Measurements from ENCODE around the gene HOOK1. TPM values are rescaled to one million over a fixed set of nuclear protein-coding genes. Genes with fewer than 3 reads are reported as not detected.

Gene HOOK1
- total and polyA plus RNA-seq, 2 experiments from 2014 or later = 27.4 to 27.6 TPM

DNA sequence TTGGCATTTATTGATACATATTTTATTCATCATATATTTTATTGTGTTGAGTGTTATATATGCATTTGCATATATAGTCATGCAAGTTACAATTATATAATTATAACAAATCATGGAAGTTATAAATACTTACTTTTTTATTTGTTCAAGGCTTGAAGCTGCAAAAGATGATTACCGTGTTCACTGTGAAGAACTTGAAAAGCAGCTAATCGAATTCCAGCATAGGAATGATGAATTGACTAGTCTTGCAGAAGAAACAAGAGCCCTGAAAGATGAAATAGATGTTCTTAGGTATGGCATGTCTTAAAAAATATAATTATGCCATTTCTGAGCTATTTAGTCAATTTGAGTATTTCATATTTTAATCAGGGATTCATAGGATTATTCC lies 32.1 kb downstream of the HOOK1 start:
- no peak for ATAC-seq
- Mint-ChIP-seq H3K4me1 (peaks cover 2% of the 10 kb centered on the region; the same call in 2 of the 3 replicates), H3K9me3 (no peaks in the 10 kb centered on the region), H3K27me3 (ENCODE audit: insufficient read depth, low read depth, poor library complexity) (no peaks in the 10 kb centered on the region), H3K36me3 (ENCODE audit: low read depth) (peaks cover 32% of the 10 kb centered on the region), H3K27ac (no peak overlapping the region), H3K4me3 (no peak overlapping the region)
- H3K4me3 ChIP-seq = no peak overlapping the region
- no peak overlapping the region for H3K27ac ChIP-seq (ENCODE audit: low read depth)
- no peaks in the 10 kb centered on the region for H3K79me2 ChIP-seq (replicated peaks; ENCODE audit: insufficient read depth)
- H3K36me3 ChIP-seq (ENCODE audit: insufficient read depth) = peaks cover 27% of the 10 kb centered on the region
- H3F3A ChIP-seq (replicated peaks; ENCODE audit: low read depth) = no peaks in the 10 kb centered on the region
- H2AFZ ChIP-seq = no peak overlapping the region
- no peaks in the 10 kb centered on the region for H3K27me3 ChIP-seq (ENCODE audit: insufficient read depth)
- H4K20me1 ChIP-seq (replicated peaks; ENCODE audit: insufficient read depth) = no peaks in the 10 kb centered on the region
- DNase-seq (ENCODE audit: low spot score) = no peak
- TF ChIP-seq STAT1 (IDR thresholded peaks at IDR 0.05; ENCODE audit: unreplicated experiment) = no peak
- TF ChIP-seq, protein P1, sequence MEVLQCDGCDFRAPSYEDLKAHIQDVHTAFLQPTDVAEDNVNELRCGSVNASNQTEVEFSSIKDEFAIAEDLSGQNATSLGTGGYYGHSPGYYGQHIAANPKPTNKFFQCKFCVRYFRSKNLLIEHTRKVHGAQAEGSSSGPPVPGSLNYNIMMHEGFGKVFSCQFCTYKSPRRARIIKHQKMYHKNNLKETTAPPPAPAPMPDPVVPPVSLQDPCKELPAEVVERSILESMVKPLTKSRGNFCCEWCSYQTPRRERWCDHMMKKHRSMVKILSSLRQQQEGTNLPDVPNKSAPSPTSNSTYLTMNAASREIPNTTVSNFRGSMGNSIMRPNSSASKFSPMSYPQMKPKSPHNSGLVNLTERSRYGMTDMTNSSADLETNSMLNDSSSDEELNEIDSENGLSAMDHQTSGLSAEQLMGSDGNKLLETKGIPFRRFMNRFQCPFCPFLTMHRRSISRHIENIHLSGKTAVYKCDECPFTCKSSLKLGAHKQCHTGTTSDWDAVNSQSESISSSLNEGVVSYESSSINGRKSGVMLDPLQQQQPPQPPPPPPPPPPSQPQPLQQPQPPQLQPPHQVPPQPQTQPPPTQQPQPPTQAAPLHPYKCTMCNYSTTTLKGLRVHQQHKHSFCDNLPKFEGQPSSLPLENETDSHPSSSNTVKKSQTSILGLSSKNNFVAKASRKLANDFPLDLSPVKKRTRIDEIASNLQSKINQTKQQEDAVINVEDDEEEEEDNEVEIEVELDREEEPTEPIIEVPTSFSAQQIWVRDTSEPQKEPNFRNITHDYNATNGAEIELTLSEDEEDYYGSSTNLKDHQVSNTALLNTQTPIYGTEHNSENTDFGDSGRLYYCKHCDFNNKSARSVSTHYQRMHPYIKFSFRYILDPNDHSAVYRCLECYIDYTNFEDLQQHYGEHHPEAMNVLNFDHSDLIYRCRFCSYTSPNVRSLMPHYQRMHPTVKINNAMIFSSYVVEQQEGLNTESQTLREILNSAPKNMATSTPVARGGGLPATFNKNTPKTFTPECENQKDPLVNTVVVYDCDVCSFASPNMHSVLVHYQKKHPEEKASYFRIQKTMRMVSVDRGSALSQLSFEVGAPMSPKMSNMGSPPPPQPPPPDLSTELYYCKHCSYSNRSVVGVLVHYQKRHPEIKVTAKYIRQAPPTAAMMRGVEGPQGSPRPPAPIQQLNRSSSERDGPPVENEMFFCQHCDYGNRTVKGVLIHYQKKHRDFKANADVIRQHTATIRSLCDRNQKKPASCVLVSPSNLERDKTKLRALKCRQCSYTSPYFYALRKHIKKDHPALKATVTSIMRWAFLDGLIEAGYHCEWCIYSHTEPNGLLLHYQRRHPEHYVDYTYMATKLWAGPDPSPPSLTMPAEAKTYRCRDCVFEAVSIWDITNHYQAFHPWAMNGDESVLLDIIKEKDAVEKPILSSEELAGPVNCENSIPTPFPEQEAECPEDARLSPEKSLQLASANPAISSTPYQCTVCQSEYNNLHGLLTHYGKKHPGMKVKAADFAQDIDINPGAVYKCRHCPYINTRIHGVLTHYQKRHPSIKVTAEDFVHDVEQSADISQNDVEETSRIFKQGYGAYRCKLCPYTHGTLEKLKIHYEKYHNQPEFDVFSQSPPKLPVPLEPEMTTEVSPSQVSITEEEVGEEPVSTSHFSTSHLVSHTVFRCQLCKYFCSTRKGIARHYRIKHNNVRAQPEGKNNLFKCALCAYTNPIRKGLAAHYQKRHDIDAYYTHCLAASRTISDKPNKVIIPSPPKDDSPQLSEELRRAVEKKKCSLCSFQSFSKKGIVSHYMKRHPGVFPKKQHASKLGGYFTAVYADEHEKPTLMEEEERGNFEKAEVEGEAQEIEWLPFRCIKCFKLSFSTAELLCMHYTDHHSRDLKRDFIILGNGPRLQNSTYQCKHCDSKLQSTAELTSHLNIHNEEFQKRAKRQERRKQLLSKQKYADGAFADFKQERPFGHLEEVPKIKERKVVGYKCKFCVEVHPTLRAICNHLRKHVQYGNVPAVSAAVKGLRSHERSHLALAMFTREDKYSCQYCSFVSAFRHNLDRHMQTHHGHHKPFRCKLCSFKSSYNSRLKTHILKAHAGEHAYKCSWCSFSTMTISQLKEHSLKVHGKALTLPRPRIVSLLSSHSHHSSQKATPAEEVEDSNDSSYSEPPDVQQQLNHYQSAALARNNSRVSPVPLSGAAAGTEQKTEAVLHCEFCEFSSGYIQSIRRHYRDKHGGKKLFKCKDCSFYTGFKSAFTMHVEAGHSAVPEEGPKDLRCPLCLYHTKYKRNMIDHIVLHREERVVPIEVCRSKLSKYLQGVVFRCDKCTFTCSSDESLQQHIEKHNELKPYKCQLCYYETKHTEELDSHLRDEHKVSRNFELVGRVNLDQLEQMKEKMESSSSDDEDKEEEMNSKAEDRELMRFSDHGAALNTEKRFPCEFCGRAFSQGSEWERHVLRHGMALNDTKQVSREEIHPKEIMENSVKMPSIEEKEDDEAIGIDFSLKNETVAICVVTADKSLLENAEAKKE (CRISPR knock-in tag; IDR thresholded peaks at IDR 0.05) = no peak
- TF ChIP-seq, protein P2, sequence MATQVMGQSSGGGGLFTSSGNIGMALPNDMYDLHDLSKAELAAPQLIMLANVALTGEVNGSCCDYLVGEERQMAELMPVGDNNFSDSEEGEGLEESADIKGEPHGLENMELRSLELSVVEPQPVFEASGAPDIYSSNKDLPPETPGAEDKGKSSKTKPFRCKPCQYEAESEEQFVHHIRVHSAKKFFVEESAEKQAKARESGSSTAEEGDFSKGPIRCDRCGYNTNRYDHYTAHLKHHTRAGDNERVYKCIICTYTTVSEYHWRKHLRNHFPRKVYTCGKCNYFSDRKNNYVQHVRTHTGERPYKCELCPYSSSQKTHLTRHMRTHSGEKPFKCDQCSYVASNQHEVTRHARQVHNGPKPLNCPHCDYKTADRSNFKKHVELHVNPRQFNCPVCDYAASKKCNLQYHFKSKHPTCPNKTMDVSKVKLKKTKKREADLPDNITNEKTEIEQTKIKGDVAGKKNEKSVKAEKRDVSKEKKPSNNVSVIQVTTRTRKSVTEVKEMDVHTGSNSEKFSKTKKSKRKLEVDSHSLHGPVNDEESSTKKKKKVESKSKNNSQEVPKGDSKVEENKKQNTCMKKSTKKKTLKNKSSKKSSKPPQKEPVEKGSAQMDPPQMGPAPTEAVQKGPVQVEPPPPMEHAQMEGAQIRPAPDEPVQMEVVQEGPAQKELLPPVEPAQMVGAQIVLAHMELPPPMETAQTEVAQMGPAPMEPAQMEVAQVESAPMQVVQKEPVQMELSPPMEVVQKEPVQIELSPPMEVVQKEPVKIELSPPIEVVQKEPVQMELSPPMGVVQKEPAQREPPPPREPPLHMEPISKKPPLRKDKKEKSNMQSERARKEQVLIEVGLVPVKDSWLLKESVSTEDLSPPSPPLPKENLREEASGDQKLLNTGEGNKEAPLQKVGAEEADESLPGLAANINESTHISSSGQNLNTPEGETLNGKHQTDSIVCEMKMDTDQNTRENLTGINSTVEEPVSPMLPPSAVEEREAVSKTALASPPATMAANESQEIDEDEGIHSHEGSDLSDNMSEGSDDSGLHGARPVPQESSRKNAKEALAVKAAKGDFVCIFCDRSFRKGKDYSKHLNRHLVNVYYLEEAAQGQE (IDR thresholded peaks at IDR 0.05; ENCODE audit: unreplicated experiment) = no peak
- TF ChIP-seq, protein P3, sequence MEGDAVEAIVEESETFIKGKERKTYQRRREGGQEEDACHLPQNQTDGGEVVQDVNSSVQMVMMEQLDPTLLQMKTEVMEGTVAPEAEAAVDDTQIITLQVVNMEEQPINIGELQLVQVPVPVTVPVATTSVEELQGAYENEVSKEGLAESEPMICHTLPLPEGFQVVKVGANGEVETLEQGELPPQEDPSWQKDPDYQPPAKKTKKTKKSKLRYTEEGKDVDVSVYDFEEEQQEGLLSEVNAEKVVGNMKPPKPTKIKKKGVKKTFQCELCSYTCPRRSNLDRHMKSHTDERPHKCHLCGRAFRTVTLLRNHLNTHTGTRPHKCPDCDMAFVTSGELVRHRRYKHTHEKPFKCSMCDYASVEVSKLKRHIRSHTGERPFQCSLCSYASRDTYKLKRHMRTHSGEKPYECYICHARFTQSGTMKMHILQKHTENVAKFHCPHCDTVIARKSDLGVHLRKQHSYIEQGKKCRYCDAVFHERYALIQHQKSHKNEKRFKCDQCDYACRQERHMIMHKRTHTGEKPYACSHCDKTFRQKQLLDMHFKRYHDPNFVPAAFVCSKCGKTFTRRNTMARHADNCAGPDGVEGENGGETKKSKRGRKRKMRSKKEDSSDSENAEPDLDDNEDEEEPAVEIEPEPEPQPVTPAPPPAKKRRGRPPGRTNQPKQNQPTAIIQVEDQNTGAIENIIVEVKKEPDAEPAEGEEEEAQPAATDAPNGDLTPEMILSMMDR (conservative IDR thresholded peaks at IDR 0.05; ENCODE audit: low read depth in 2 of 2) = no peak
- no peak for TF ChIP-seq CREB1 (CRISPR knock-in tag; IDR thresholded peaks at IDR 0.05; ENCODE audit: low read depth)
- TF ChIP-seq NANOG (IDR thresholded peaks at IDR 0.05; ENCODE audit: borderline replicate concordance) = no peak
- TF ChIP-seq JUNB (IDR thresholded peaks at IDR 0.05; ENCODE audit: unreplicated experiment) = no peak
- TF ChIP-seq EZH2 (IDR thresholded peaks at IDR 0.05; ENCODE audit: low read depth, unreplicated experiment) = no peak
- no peak for TF ChIP-seq ZNF114 (CRISPR knock-in tag; IDR thresholded peaks at IDR 0.05)
- TF ChIP-seq, protein P4, sequence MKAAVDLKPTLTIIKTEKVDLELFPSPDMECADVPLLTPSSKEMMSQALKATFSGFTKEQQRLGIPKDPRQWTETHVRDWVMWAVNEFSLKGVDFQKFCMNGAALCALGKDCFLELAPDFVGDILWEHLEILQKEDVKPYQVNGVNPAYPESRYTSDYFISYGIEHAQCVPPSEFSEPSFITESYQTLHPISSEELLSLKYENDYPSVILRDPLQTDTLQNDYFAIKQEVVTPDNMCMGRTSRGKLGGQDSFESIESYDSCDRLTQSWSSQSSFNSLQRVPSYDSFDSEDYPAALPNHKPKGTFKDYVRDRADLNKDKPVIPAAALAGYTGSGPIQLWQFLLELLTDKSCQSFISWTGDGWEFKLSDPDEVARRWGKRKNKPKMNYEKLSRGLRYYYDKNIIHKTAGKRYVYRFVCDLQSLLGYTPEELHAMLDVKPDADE (IDR thresholded peaks at IDR 0.05) = no peak
- TF ChIP-seq POLR2AphosphoS5 (IDR thresholded peaks at IDR 0.05; ENCODE audit: low read depth) = no peak
- no peaks in the 10 kb centered on the region for H3K4me1 ChIP-seq (ENCODE audit: insufficient read depth)
- no peak overlapping the region for H3K4me2 ChIP-seq
- no peaks in the 10 kb centered on the region for H3K9me2 ChIP-seq (ENCODE audit: insufficient read depth)

All from GM23338 (cell line).